ENCODE measurements around the gene LRFN3.

Gene LRFN3

GRCh38 chr19:35991731-35992450 is 55.7 kb downstream of the LRFN3 start:
- H3K9ac ChIP-seq (ENCODE audit: insufficient read length), result no peak overlapping the region
- H3K9me3 ChIP-seq (ENCODE audit: low read depth, low read length), result no peaks in the 10 kb centered on the region
- no peak overlapping the region for H3K27ac ChIP-seq
- TF ChIP-seq POLR2AphosphoS5 (IDR thresholded peaks at IDR 0.05; ENCODE audit: borderline replicate concordance, low read depth, low read length) (no peak), FOXP2 (optimal IDR thresholded peaks at IDR 0.05; ENCODE audit: control extremely low read depth, extremely low read length, insufficient read depth) (no peak), EZH2 (IDR thresholded peaks at IDR 0.05) (no peak)
- H3K4me3 ChIP-seq, result no peak overlapping the region
- no peak for DNase-seq (ENCODE audit: low read depth, low spot score)
- H3K36me3 ChIP-seq (ENCODE audit: insufficient read depth, low read length), result no peaks in the 10 kb centered on the region

GRCh38 chr19:35992907-35993765 is 57.0 kb downstream of the LRFN3 start:
- no peak for TF ChIP-seq EZH2 (IDR thresholded peaks at IDR 0.05)
- no peak for TF ChIP-seq POLR2AphosphoS5 (IDR thresholded peaks at IDR 0.05; ENCODE audit: borderline replicate concordance, low read depth, low read length)
- TF ChIP-seq FOXP2 (optimal IDR thresholded peaks at IDR 0.05; ENCODE audit: control extremely low read depth, extremely low read length, insufficient read depth), result no peak
- no peaks in the 10 kb centered on the region for H3K9me3 ChIP-seq (ENCODE audit: low read depth, low read length)
- H3K27ac ChIP-seq, result no peak overlapping the region
- H3K9ac ChIP-seq (ENCODE audit: insufficient read length), result no peak overlapping the region
- H3K4me3 ChIP-seq, result no peak overlapping the region
- H3K36me3 ChIP-seq (ENCODE audit: insufficient read depth, low read length), result no peaks in the 10 kb centered on the region
- no peak for DNase-seq (ENCODE audit: low read depth, low spot score)

GRCh38 chr19:35993923-35994598 is 57.9 kb downstream of the LRFN3 start:
- TF ChIP-seq POLR2AphosphoS5 (IDR thresholded peaks at IDR 0.05; ENCODE audit: borderline replicate concordance, low read depth, low read length) (no peak), EZH2 (IDR thresholded peaks at IDR 0.05) (no peak), FOXP2 (optimal IDR thresholded peaks at IDR 0.05; ENCODE audit: control extremely low read depth, extremely low read length, insufficient read depth) (no peak)
- H3K9ac ChIP-seq (ENCODE audit: insufficient read length), result no peak overlapping the region
- H3K27ac ChIP-seq, result no peak overlapping the region
- no peaks in the 10 kb centered on the region for H3K9me3 ChIP-seq (ENCODE audit: low read depth, low read length)
- H3K36me3 ChIP-seq (ENCODE audit: insufficient read depth, low read length), result no peaks in the 10 kb centered on the region
- DNase-seq (ENCODE audit: low read depth, low spot score), result no peak
- H3K4me3 ChIP-seq, result no peak overlapping the region

All from SK-N-MC (cell line).